ENCODE results near the gene TTBK2. TPM values are rescaled to one million over a fixed set of nuclear protein-coding genes. Genes with fewer than 3 reads are reported as not detected.

The TTBK2 gene
- total and polyA plus RNA-seq, 2 donors (not counting 1 experiment from before 2014, with no cell fraction given), result 4.3 to 39.6 TPM

- no peaks in the 10 kb centered on the region for H3K9me3 Mint-ChIP-seq (ENCODE audit: insufficient read depth)
- peaks cover 3 to 12% of the 10 kb centered on the region in 2 experiments for H3K36me3 ChIP-seq (replicated peaks in 1 of 2; ENCODE audit: control extremely low read depth in 1 of 2, control insufficient read depth in 1 of 2, extremely low read depth in 1 of 2, insufficient read depth in 2 of 2, low read length in 1 of 2)
- H3K4me3 Mint-ChIP-seq, result no peak overlapping the region
- no peaks in the 10 kb centered on the region for H3K4me1 Mint-ChIP-seq
- no peak overlapping the region for H3K27ac ChIP-seq (ENCODE audit: low read length in 2 of 2)
- no peak for TF ChIP-seq EZH2 (IDR thresholded peaks at IDR 0.05; ENCODE audit: borderline replicate concordance, insufficient read depth, low read depth, low read length, poor library complexity, severe bottlenecking)
- TF ChIP-seq, protein P1, sequence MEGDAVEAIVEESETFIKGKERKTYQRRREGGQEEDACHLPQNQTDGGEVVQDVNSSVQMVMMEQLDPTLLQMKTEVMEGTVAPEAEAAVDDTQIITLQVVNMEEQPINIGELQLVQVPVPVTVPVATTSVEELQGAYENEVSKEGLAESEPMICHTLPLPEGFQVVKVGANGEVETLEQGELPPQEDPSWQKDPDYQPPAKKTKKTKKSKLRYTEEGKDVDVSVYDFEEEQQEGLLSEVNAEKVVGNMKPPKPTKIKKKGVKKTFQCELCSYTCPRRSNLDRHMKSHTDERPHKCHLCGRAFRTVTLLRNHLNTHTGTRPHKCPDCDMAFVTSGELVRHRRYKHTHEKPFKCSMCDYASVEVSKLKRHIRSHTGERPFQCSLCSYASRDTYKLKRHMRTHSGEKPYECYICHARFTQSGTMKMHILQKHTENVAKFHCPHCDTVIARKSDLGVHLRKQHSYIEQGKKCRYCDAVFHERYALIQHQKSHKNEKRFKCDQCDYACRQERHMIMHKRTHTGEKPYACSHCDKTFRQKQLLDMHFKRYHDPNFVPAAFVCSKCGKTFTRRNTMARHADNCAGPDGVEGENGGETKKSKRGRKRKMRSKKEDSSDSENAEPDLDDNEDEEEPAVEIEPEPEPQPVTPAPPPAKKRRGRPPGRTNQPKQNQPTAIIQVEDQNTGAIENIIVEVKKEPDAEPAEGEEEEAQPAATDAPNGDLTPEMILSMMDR (IDR thresholded peaks at IDR 0.05), result no peak
- no peaks in the 10 kb centered on the region for H3K79me2 ChIP-seq (ENCODE audit: control insufficient read depth, insufficient read depth, low read length)
- no peaks in the 10 kb centered on the region for H3K27me3 ChIP-seq (replicated peaks in 1 of 4; ENCODE audit: control extremely low read depth in 1 of 4, control insufficient read depth in 3 of 4, insufficient read depth in 4 of 4, low read length in 3 of 4)
- no peak overlapping the region for H3K9ac ChIP-seq (ENCODE audit: low read length)
- ChIA-PET POLR2A (no interaction called here), CTCF (no interaction called here)
- peaks cover 0 to 2% of the 10 kb centered on the region in 2 donors for H3K4me1 ChIP-seq (ENCODE audit: control insufficient read depth in 2 of 2, insufficient read depth in 2 of 2, low read length in 2 of 2)
- no peak overlapping the region for H3K27ac Mint-ChIP-seq
- no peaks in the 10 kb centered on the region for H4K20me1 ChIP-seq (ENCODE audit: control insufficient read depth, insufficient read depth, low read length, poor library complexity, severe bottlenecking)
- WGBS (ENCODE audit: insufficient coverage), result no CpG with 5 or more reads among the region's 8 CpGs
- H3K9me3 ChIP-seq (ENCODE audit: control extremely low read depth in 1 of 3, control insufficient read depth in 2 of 3, insufficient read depth in 1 of 3, low read length in 2 of 3), result no peaks in the 10 kb centered on the region
- no peak for DNase-seq
- H3K4me2 ChIP-seq (replicated peaks; ENCODE audit: low read depth, low read length, poor library complexity, severe bottlenecking), result no peak overlapping the region
- no peaks in the 10 kb centered on the region for H3K27me3 Mint-ChIP-seq
- intact Hi-C loops (cut with micrococcal nuclease), result no loop called here
- ATAC-seq (ENCODE audit: low read depth), result no peak
- H2AFZ ChIP-seq (ENCODE audit: insufficient read depth, low read depth, low read length, poor library complexity, severe bottlenecking), result no peak overlapping the region
- H3K4me3 ChIP-seq (ENCODE audit: control extremely low read depth in 1 of 5, extremely low read depth in 1 of 5, insufficient read depth in 1 of 5, low read depth in 2 of 5, low read length in 4 of 5), result no peak overlapping the region
Observed at GRCh38 chr15:42825599-42825998, 95.0 kb downstream of the TTBK2 start.

DNA sequence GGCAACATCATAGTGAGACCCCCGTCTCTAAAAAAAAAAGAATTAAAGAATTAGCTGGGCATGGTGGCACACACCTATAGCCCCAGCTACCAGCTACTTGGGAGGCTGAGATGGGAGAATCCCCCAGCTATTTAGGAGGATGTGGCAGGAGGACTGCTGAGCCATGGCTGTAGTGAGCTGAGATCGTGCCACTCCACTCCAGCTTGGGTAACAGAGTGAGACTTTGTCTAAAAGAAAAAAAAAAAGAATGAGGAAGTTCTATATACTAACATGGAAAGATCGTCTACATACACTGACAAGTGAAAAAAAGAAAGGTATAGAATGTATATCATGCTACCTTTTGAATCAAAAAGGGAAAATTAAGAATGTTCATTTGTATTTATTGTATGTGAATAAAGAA is 99.8 kb downstream of the TTBK2 start:
- Histone ChIP-seq H3K36me3 (replicated peaks in 1 of 2; ENCODE audit: control extremely low read depth in 1 of 2, control insufficient read depth in 1 of 2, extremely low read depth in 1 of 2, insufficient read depth in 2 of 2, low read length in 1 of 2) (peaks cover 0 to 2% of the 10 kb centered on the region in 2 experiments), H3K79me2 (ENCODE audit: control insufficient read depth, insufficient read depth, low read length) (no peaks in the 10 kb centered on the region), H3K4me3 (ENCODE audit: control extremely low read depth in 1 of 5, extremely low read depth in 1 of 5, insufficient read depth in 1 of 5, low read depth in 2 of 5, low read length in 4 of 5) (no peak overlapping the region), H3K4me2 (replicated peaks; ENCODE audit: low read depth, low read length, poor library complexity, severe bottlenecking) (no peak overlapping the region), H3K4me1 (ENCODE audit: control insufficient read depth in 2 of 2, insufficient read depth in 2 of 2, low read length in 2 of 2) (peaks cover 0 to 3% of the 10 kb centered on the region in 2 donors), H3K9me3 (ENCODE audit: control extremely low read depth in 1 of 3, control insufficient read depth in 2 of 3, insufficient read depth in 1 of 3, low read length in 2 of 3) (no peaks in the 10 kb centered on the region), H3K27me3 (replicated peaks in 1 of 4; ENCODE audit: control extremely low read depth in 1 of 4, control insufficient read depth in 3 of 4, insufficient read depth in 4 of 4, low read length in 3 of 4) (no peaks in the 10 kb centered on the region), H2AFZ (ENCODE audit: insufficient read depth, low read depth, low read length, poor library complexity, severe bottlenecking) (no peak overlapping the region), H3K27ac (ENCODE audit: low read length in 2 of 2) (no peak overlapping the region), H4K20me1 (ENCODE audit: control insufficient read depth, insufficient read depth, low read length, poor library complexity, severe bottlenecking) (no peaks in the 10 kb centered on the region), H3K9ac (ENCODE audit: low read length) (no peak overlapping the region)
- H3K27ac Mint-ChIP-seq, result no peak overlapping the region
- DNase-seq (peak; percentile 8), ATAC-seq (ENCODE audit: low read depth) (no peak)
- H3K27me3 Mint-ChIP-seq, result no peaks in the 10 kb centered on the region
- intact Hi-C loops (cut with micrococcal nuclease), result no loop called here
- ChIA-PET POLR2A (no interaction called here), CTCF (no interaction called here)
- WGBS (ENCODE audit: insufficient coverage), result no CpG with 5 or more reads among the region's 3 CpGs
- no peaks in the 10 kb centered on the region for H3K9me3 Mint-ChIP-seq (ENCODE audit: insufficient read depth)
- H3K4me3 Mint-ChIP-seq, result no peak overlapping the region
- no peaks in the 10 kb centered on the region for H3K4me1 Mint-ChIP-seq
- TF ChIP-seq EZH2 (IDR thresholded peaks at IDR 0.05; ENCODE audit: borderline replicate concordance, insufficient read depth, low read depth, low read length, poor library complexity, severe bottlenecking), result no peak
- TF ChIP-seq, protein P1 (IDR thresholded peaks at IDR 0.05), result no peak

All from B cell (primary cell).